ENCODE data around the gene CD300A.
A peak's percentile ranks its signal among the peaks of the same experiment; 100 is the strongest.

The CD300A gene

DNA sequence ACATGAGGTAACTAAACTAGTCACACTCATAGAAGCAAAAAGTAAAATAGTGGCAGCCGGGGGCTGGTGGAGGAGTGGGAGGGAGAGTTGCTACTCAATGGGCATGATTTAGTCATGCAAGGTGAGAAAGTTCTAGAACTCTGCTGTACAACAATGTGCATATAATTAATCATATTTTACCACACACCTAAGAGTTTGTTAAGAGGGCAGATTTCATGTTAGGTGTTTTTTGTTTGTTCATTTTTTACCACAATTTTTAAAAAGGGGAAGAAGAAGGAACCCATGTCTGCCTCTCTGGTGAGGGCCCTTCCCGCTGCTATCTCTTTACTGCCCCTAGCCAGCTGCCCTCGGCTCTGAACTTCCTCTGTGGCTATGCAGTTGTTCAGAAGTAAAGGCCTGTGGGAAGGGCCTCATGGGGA lies 53.6 kb downstream of the CD300A start:
- peak overlapping the region; percentile 100 for H3K27ac ChIP-seq
- H3K36me3 ChIP-seq, result peaks cover 19% of the 10 kb centered on the region
- H3K27me3 ChIP-seq, result no peaks in the 10 kb centered on the region
- peaks cover 60 to 67% of the 10 kb centered on the region in 2 experiments for H3K4me1 ChIP-seq (ENCODE audit: control insufficient read depth in 1 of 2, insufficient read depth in 1 of 2, low read depth in 1 of 2, low read length in 1 of 2)
- H3K4me3 ChIP-seq (ENCODE audit: low read depth in 1 of 2, low read length in 1 of 2), result peak overlapping the region in 1 of 2 experiments; percentile 53
- H3K9me3 ChIP-seq, result no peaks in the 10 kb centered on the region
- TF ChIP-seq, protein P1, sequence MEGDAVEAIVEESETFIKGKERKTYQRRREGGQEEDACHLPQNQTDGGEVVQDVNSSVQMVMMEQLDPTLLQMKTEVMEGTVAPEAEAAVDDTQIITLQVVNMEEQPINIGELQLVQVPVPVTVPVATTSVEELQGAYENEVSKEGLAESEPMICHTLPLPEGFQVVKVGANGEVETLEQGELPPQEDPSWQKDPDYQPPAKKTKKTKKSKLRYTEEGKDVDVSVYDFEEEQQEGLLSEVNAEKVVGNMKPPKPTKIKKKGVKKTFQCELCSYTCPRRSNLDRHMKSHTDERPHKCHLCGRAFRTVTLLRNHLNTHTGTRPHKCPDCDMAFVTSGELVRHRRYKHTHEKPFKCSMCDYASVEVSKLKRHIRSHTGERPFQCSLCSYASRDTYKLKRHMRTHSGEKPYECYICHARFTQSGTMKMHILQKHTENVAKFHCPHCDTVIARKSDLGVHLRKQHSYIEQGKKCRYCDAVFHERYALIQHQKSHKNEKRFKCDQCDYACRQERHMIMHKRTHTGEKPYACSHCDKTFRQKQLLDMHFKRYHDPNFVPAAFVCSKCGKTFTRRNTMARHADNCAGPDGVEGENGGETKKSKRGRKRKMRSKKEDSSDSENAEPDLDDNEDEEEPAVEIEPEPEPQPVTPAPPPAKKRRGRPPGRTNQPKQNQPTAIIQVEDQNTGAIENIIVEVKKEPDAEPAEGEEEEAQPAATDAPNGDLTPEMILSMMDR (IDR thresholded peaks at IDR 0.05), result peak; percentile 45

- Histone ChIP-seq H3K9me3 (no peaks in the 10 kb centered on the region), H3K27me3 (no peaks in the 10 kb centered on the region), H3K4me1 (ENCODE audit: control insufficient read depth in 1 of 2, insufficient read depth in 1 of 2, low read depth in 1 of 2, low read length in 1 of 2) (peaks cover 69 to 76% of the 10 kb centered on the region in 2 experiments), H3K27ac (peak overlapping the region; percentile 100), H3K4me3 (ENCODE audit: low read depth in 1 of 2, low read length in 1 of 2) (peak overlapping the region; percentile 45 to 53), H3K36me3 (peaks cover 28% of the 10 kb centered on the region)
- TF ChIP-seq, protein P1 (IDR thresholded peaks at IDR 0.05), result no peak
Observed at GRCh38 chr17:74520790-74521480, 54.5 kb downstream of the CD300A start.

GRCh38 chr17:74521701-74522201 lies 55.3 kb downstream of the CD300A start:
- peak overlapping the region; percentile 100 for H3K27ac ChIP-seq
- peaks cover 78 to 84% of the 10 kb centered on the region in 2 experiments for H3K4me1 ChIP-seq (ENCODE audit: control insufficient read depth in 1 of 2, insufficient read depth in 1 of 2, low read depth in 1 of 2, low read length in 1 of 2)
- no peaks in the 10 kb centered on the region for H3K27me3 ChIP-seq
- TF ChIP-seq, protein P1 (IDR thresholded peaks at IDR 0.05), result peak; percentile 22
- peaks cover 31% of the 10 kb centered on the region for H3K36me3 ChIP-seq
- no peaks in the 10 kb centered on the region for H3K9me3 ChIP-seq
- peak overlapping the region; percentile 45 to 53 for H3K4me3 ChIP-seq (ENCODE audit: low read depth in 1 of 2, low read length in 1 of 2)

DNA sequence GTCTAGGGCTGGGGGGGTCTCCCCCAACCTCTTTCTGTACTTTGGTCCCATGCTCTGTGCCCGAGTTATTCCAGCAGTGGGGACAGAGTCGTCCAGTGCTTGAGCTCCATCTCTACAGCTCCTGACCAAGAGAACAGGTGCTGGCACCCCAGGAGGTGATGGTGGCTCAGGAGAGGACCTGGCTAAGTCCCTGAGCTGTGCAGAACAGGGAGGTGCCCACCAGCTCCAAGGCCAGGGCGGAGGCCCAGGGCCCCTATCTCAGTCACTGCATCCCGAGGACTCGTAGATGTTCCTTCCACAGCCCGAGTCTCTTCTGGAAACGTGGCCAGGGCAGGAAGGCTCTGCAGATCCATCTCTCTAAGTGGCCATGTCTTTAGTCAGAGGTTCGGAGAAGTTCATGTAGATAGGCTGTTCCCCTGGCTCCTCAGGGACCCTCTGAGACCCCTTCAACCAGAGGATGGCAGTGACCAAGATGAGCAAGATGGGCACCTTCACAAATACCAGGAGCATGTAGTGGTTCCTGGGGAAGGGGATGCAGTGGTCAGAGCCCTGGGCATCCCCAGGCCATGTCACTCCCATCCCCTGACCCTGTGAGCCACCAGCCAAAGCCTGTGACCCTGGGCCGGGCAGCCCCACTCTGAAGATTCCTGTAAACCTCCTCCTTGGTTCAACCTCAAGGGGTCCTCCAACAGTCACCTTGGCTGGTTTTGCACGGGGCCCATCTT lies 56.1 kb downstream of the CD300A start:
- Histone ChIP-seq H3K36me3 (peaks cover 31% of the 10 kb centered on the region), H3K4me3 (ENCODE audit: low read depth in 1 of 2, low read length in 1 of 2) (peak overlapping the region; percentile 45 to 53), H3K4me1 (ENCODE audit: control insufficient read depth in 1 of 2, insufficient read depth in 1 of 2, low read depth in 1 of 2, low read length in 1 of 2) (peaks cover 86 to 92% of the 10 kb centered on the region in 2 experiments), H3K27me3 (no peaks in the 10 kb centered on the region), H3K27ac (peak overlapping the region; percentile 100), H3K9me3 (no peaks in the 10 kb centered on the region)
- TF ChIP-seq, protein P1 (IDR thresholded peaks at IDR 0.05), result no peak

DNA sequence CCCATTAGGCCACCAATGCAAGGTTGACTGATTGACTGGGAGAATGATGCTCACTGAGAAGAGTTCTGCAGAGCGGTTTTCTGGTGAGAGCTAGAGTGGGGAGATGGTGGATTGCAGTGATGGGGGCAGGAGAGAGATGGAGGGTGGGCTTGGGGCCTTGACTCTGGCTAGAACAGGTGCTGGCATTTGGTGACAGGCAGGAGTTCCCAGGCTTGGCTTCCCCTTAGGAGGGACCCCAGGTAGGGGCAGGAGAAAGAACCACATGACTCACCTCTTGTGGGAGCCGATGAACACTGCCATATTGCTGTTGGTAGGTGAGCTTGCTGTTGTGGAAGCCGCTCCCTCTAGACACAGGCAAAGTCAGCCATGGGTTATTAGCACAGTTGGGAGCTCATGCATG lies 56.9 kb downstream of the CD300A start:
- Histone ChIP-seq H3K27ac (peak overlapping the region; percentile 100), H3K27me3 (no peaks in the 10 kb centered on the region), H3K4me1 (ENCODE audit: control insufficient read depth in 1 of 2, insufficient read depth in 1 of 2, low read depth in 1 of 2, low read length in 1 of 2) (peaks cover 93 to 99% of the 10 kb centered on the region in 2 experiments), H3K9me3 (no peaks in the 10 kb centered on the region), H3K36me3 (peaks cover 31% of the 10 kb centered on the region), H3K4me3 (ENCODE audit: low read depth in 1 of 2, low read length in 1 of 2) (peak overlapping the region in 1 of 2 experiments; percentile 16)
- TF ChIP-seq, protein P1 (IDR thresholded peaks at IDR 0.05), result no peak
